GM19438 (cell line): ENCODE data around the gene METAP1D.

Experiments
- ATAC-seq: cut with Tn5 transposase; IDR thresholded peaks from one replicate; pipeline ENCODE4 v1.9.1; 2021; ENCODE audit warnings: low read depth; ENCODE audit not compliant: unreplicated experiment

The METAP1D gene

GRCh38 chr2:172090044-172090961 is 90.5 kb downstream of the METAP1D start:
- no peak for ATAC-seq

DNA sequence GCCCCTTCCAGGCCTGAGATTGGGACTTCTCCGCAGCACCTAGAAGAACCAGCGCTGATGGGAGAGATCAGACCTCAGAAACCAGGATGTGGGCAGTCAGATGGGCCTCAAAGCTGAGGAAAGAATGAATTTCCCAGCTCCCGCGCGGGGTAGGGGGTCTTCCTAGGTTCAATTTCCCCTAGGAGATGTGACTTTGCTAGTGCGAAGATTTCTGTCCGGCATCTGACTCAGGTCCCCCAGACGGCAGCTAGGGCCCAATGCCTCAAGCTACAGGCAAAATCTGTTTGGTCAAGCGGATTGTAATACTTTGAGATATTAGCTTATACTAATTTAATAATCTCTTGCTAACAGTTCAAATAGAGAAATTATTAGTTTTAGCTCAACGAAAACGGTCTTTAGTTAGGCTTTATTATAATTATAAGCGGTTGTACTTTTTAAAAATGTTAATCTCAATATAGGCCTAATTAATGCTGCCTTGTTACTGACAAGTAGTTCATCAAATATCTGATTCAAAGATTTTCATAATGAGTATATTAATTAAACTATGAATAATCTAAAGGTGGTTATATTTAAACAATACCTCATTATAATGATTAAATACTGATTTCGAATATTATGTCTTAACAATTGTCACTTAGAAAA is 91.4 kb downstream of the METAP1D start:
- no peak for ATAC-seq

DNA sequence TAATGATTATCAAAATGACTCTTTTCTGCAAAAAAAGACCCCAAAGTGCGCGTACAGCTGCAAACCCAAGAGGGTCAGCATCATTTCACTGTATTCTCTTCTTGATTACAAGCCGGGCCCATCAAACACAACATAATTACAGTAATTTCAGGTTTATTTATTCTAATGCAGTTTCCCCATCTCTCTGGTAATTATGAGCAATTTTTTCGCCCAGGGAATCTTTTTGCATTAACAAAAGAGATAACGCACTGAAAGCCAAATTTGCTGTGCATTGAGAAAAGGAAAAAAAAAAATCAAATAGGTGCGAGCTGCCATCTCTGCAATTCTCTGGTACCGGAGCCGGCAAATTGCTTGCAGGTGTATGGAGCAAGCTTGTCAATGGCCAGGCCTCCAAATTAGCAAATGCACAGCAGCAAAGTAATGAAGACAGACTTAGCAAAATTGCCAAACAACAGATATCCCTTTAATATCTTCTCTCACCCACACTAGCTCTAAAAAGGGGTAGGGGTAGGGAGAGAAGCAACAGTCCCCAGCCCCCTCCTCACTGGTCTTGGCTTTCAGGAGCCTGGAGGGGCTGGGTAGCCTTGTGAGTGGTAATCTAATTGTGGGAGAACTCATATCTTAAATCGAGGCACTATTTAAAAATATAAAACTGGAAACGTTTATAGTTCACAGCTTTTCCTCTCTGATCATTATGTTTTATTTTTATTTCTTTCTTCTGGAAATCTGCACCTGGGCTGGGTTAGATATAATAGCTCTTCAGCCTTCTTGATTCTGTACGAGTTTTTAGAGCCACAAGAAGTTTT is 92.2 kb downstream of the METAP1D start:
- no peak for ATAC-seq

DNA sequence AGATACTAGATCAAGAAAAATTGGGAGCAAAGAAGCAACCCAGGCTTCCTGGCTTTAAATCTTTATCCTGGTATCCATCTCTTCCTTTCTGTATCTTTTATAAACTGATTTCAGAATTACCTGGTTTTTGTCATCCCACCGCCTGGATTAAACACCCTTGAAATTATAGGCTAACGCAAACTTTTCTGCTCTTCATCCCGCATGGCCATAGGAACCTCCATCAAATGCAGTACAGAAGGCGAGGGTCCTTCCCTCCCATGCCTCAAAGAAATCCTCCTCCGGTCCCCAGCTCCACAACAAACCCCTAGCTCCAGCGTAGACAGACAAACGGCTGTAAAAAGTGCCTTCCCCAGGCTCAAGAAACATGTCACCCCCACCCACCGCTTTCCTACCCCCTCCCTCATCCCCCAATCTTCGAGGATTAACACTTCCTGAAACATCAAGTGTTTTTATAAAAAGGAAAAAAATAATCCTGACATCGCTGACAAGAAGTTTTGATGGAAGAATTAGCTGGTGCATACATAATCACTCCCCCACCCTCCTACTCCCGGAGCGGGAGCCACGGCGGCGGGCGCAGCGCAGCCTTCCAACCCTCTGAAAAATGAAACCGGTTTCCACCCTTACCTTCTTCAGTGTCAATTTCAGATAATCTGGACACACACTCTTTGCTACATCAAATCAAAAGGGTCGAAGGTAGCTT is 93.1 kb downstream of the METAP1D start:
- no peak for ATAC-seq

DNA sequence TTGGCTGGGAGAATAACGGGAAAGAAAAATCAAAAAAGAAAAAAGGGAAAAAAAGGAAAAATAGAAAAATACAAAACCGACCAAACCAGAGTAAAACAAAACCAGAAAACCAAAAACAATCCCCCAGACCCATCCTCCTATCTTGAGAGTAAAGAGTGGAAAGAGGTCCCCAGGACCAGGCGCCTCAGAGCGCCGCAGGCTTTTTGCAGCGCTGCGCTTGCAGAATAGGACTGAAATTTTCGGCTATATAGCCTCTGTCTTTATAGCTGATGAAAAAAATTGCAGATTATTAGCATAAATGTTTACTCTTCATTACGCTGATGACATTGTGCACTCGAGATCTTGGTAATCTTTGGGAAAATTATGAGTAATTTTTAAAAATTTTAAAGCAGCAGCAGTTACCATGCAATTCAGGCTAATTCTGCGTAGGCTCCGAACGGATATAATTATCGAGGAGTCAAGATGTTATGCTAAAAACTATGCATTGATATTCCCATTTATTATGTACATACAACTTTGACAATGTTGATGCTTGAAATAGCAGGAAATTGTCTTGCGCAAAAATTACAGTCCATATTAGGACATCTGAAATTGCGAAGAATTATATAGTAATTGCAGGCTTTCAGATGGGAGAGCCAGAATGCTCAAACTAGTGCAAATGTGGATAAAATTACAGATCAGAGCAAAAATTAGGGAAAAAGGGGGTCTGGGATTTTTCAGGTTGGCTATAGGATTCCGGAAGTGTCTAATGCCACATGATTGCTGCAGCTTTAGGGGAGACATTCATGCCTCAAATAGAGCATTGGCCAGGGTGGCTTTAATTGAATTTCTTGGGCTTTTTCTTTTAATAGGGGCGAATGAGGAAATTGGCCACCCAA is 93.9 kb downstream of the METAP1D start:
- no peak for ATAC-seq

GRCh38 chr2:172094294-172095145 is 94.8 kb downstream of the METAP1D start:
- ATAC-seq = peak; percentile 17

- peak; percentile 41 for ATAC-seq
Observed at GRCh38 chr2:172095146-172095904, 95.6 kb downstream of the METAP1D start.

DNA sequence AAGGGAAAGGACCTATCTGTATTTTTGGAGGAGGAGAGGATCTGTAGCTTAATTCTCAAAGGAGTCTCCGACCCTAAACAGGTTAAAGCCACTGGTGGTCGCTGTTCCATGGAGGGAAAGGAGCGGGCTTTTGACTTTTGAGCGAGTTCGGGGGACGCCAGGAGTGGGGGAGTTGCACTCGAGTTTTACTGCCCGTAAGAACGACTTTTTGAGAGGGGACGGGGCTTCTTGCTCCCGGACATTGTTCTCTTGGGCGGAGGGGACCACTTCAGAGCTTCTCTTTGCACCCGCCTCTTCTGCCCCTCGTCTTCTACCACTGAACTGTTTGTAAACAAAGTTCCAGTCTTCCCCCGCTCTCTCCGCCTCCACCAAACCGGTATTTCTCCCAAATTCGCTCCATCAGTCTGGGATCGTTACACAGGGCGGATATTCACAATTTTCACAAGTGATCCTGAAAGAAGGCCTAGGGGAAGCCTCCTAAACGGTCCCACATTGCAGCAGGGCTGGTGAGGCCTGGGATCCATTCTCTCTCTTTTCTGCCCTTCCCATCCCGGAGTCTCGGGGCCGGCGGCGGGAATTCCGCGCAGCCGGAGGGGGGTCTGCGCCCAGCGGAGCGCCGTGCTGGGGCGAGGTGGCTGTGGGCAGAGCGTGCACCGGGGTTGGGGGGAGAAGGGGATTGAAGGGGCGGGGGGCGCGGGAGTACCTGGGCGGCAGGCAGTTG is 96.3 kb downstream of the METAP1D start:
- ATAC-seq = no peak

GRCh38 chr2:172096626-172097547 is 97.1 kb downstream of the METAP1D start:
- ATAC-seq = no peak

DNA sequence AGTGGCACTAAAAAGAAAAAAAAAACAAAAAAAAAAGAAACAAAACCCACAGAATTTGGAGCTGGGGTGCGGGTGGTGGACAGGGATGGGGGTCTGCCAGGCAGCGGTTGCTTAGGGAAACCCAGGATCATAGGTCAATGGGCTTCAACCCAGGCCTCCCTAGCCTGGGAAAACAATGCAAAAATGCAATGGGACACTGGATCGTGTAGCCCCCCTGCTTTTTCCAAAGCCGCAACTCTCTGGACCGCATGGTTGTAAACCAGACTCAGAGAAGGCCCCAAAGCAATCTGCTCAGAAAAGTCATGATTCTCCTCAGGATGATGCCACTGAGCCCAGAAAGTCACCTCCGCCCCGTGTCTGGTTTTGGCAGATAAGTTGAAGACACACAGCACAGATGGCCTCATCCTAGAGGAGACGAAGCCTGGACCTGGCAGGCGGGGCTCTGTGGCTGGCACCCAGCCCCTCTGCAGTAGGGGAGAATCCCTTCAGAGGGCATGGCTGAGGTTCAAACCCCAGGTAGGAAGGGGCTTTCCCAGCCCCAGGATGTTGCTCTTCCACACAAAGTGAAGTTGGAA is 97.9 kb downstream of the METAP1D start:
- ATAC-seq = no peak

DNA sequence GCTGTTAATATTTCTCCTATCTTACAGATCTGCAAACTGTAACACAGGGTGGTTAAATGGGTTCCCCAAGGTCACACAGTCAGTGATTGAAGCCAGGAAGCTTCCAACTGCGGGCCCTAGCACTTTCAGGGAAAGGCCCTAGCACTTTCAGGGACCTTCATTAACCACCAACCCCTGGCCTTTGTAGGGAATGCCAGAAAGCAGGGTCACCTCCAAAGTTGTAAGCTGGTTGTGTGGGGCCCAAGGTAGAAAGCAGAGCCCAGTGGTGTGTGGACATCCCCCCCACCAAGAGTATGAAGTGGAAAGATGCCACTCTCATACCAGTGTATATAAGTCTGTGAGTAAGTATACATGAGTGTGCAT is 98.5 kb downstream of the METAP1D start:
- no peak for ATAC-seq

DNA sequence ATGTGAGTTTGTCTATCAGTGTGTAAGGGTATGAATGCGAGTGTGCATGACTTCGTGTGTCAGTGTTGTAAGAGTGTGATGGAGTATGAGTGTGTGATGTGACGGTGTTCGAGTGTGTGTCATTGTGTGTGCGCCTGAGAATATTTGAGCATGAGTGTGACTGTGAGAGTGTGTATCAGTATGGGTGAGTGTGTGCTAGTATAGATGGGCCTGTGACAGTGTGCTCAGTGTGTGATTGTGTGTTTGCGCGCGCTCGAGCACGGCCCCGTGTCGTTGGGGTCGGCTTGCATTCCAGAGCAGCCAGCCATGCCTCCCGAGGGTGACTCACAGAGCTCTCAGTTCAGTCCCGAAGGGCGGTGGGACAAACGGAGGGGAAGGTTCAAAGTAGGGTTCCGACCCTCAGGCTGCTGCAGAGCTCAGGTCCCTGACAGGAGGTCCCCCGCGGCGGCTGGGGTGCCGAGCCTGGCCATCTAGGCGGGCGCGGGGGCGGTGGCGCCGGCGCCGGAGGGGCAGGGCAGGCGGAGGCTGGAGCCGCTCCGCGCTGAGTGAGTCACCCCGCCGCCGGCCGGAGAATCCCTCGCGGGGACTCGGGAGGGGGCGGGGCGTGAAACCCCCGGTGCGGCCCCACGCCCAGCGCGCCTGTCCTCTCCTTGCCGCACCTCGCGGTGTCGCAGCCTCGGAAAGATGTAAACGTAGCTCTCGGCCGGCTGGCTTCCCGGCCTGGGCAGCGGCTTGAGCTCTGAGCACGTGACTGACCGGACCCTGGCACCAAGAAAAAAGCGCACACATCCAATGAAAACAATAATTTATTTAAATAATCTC is 99.1 kb downstream of the METAP1D start:
- ATAC-seq = no peak

GRCh38 chr2:172099472-172100079 is 99.8 kb downstream of the METAP1D start:
- ATAC-seq = no peak

DNA sequence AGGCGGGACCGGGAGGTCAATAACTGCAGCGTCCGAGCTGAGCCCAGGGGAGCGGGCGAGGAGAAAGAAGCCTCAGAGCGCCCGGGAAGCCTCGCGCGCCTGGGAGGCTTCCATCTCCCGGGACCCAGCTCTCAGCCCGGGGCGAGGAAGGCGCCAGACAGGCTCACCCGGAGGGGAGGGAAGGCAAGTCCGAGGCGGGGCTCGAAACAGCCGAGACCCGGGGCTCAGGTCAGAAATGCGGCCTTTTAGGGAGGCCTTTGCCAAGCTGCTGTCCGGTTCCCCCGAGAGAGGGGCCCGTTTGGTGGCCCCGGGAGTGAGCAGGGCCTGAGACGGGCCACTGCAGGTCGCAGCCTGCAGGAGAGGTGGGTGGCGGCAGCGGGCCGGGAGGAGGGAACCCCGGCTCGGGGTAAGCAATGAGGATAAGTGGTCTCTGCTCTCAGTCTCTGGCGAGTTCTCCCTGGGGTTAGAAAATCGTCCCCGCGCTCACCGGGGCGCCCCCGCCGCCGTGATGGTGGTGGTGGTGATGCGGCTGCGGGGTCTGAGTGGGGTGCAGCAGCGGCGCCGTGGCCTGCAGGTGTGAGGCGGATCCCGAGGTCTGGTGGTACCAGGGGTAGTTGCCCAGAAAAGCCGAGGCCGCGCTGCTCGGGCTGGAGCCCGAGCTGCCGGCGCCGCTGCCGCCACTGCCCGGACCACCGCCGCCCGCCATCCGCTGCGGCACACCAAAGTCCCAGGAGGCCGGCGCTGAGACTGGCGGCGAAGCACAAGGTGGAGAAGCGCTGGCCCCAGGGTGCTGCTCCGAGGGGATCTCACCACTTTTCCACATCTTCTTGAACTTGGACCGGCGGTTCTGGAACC is 100.6 kb downstream of the METAP1D start:
- ATAC-seq = no peak
